H1 (cell line): ENCODE data around the gene ATG2B. TPM values are rescaled to one million over a fixed set of nuclear protein-coding genes. Genes with fewer than 3 reads are reported as not detected.

Experiments
- CTCF ChIA-PET: fragments of 300-600 bp; sonication (Branson Sonifier 250); formaldehyde crosslinking; loops from one replicate; lab custom pipeline; 2021; ENCODE audit not compliant: partially characterized antibody; lab: Charles Lee
- POLR2A ChIA-PET: fragments of 300-600 bp; sonication (Branson Sonifier 250); formaldehyde crosslinking; loops from one replicate; lab custom pipeline; 2021; ENCODE audit warnings: inconsistent platforms; ENCODE audit not compliant: partially characterized antibody; lab: Charles Lee
- DNase-seq, 2 experiments: peaks; one replicate each; pipeline versions ENCODE4 v3.0.0 to v3.0.0-alpha.2; 2010 to 2022; ENCODE audit warnings: low spot score in 2 of 2, low read depth in 1 of 2, mixed read lengths in 1 of 2
- FAIRE-seq: peaks from 2 replicates; lab custom pipeline; 2011; peaks lifted over from hg19 to GRCh38; lab: Jason Lieb, UNC
- H2AFZ ChIP-seq: 2 replicates; pipeline ENCODE4 v1.8.1; 2012; ENCODE audit warnings: low read length, inconsistent platforms
- H2AK5ac ChIP-seq: 2 replicates; pipeline ENCODE4 v1.6.1; 2013; ENCODE audit warnings: low read depth, low read length
- H2BK120ac ChIP-seq: replicated peaks from 2 replicates; pipeline ENCODE3; 2013; ENCODE audit warnings: low read depth, low read length, inconsistent platforms
- H2BK12ac ChIP-seq: 2 replicates; pipeline ENCODE4 v1.6.1; 2013; ENCODE audit warnings: low read depth, low read length
- H2BK15ac ChIP-seq: 2 replicates; pipeline ENCODE4 v1.6.1; 2013; ENCODE audit warnings: low read length
- H2BK20ac ChIP-seq: 2 replicates; pipeline ENCODE4 v1.6.1; 2013; ENCODE audit warnings: low read length
- H2BK5ac ChIP-seq: 2 replicates; pipeline ENCODE4 v1.6.1; 2013; ENCODE audit warnings: low read depth, low read length
- H3K14ac ChIP-seq: 2 replicates; pipeline ENCODE4 v1.6.1; 2013; ENCODE audit warnings: inconsistent platforms; ENCODE audit not compliant: insufficient read length
- H3K18ac ChIP-seq: 2 replicates; pipeline ENCODE4 v1.6.1; 2013; ENCODE audit warnings: low read length; ENCODE audit errors: extremely low read depth
- H3K23ac ChIP-seq: 2 replicates; pipeline ENCODE4 v1.6.1; 2013; ENCODE audit warnings: inconsistent platforms; ENCODE audit not compliant: insufficient read length
- H3K23me2 ChIP-seq: 2 replicates; pipeline ENCODE4 v1.6.1; 2013; ENCODE audit warnings: low read depth, low read length
- H3K27ac ChIP-seq: 2 replicates; pipeline ENCODE4 v1.6.1; 2011; ENCODE audit warnings: low read depth, low read length, inconsistent platforms
- H3K27me3 ChIP-seq, 4 experiments: replicated peaks in 1 of 4; 1 replicate in 1 of 4; 2 replicates in 3 of 4; pipeline versions ENCODE4 v1.6.1 to v1.8.1; 2011 to 2013; ENCODE audit warnings: low read length in 3 of 4, mild to moderate bottlenecking in 3 of 4, inconsistent platforms in 2 of 4, mixed read lengths in 2 of 4, moderate library complexity in 1 of 4; ENCODE audit not compliant: control insufficient read depth in 3 of 4, insufficient read depth in 3 of 4; ENCODE audit errors: extremely low read depth in 1 of 4
- H3K36me3 ChIP-seq, 4 experiments: 2 replicates each; pipeline versions ENCODE4 v1.6.1 to v1.8.1; 2011 to 2013; ENCODE audit warnings: mild to moderate bottlenecking in 4 of 4, low read length in 3 of 4, moderate library complexity in 2 of 4, control low read depth in 1 of 4, inconsistent platforms in 1 of 4; ENCODE audit not compliant: insufficient read depth in 4 of 4, control insufficient read depth in 2 of 4
- H3K4ac ChIP-seq: replicated peaks from 2 replicates; pipeline ENCODE3; 2013; ENCODE audit warnings: low read length, low read depth, mixed read lengths, inconsistent platforms; ENCODE audit not compliant: insufficient read length
- H3K4me1 ChIP-seq, 4 experiments: replicated peaks in 1 of 4; 1 replicate in 1 of 4; 2 replicates in 3 of 4; pipeline versions ENCODE4 v1.6.1 to v1.8.1; 2011 to 2013; ENCODE audit warnings: low read length in 3 of 4, inconsistent platforms in 2 of 4, mixed read lengths in 1 of 4; ENCODE audit not compliant: insufficient read depth in 4 of 4, control insufficient read depth in 3 of 4
- H3K4me2 ChIP-seq, 2 experiments: 2 replicates each; pipeline versions ENCODE4 v1.6.1 to v1.8.1; 2011 to 2013; ENCODE audit warnings: low read depth in 2 of 2, low read length in 2 of 2, control low read depth in 1 of 2, inconsistent platforms in 1 of 2, mild to moderate bottlenecking in 1 of 2; ENCODE audit not compliant: insufficient read depth in 1 of 2
- H3K4me3 ChIP-seq, 4 experiments: fragments of 200-600, 300-600 bp in 1 of 4; sonication (generic), shearing (Covaris generic), sonication (Bioruptor Twin) in 1 of 4; 2 replicates each; pipeline versions ENCODE4 v1.5.1 to v1.8.1; 2011 to 2016; ENCODE audit warnings: low read length in 4 of 4, low read depth in 3 of 4, control low read depth in 2 of 4, inconsistent platforms in 2 of 4, mild to moderate bottlenecking in 2 of 4, mixed read lengths in 1 of 4, moderate library complexity in 1 of 4; ENCODE audit not compliant: insufficient read depth in 2 of 4; ENCODE audit errors: extremely low read depth in 1 of 4
- H3K56ac ChIP-seq: replicated peaks from 2 replicates; pipeline ENCODE3; 2013; ENCODE audit warnings: low read depth, mild to moderate bottlenecking, mixed read lengths, low read length, inconsistent platforms; ENCODE audit not compliant: insufficient read length
- H3K79me1 ChIP-seq: 2 replicates; pipeline ENCODE4 v1.6.1; 2013; ENCODE audit warnings: low read depth, low read length, control low read depth
- H3K79me2 ChIP-seq, 2 experiments: 2 replicates each; pipeline versions ENCODE4 v1.6.1 to v1.8.1; 2012 to 2013; ENCODE audit warnings: low read length in 2 of 2, mild to moderate bottlenecking in 2 of 2, inconsistent platforms in 1 of 2; ENCODE audit not compliant: insufficient read depth in 2 of 2, control insufficient read depth in 1 of 2
- H3K9ac ChIP-seq, 4 experiments: replicated peaks in 1 of 4; 1 replicate in 1 of 4; 2 replicates in 3 of 4; pipeline versions ENCODE4 v1.6.1 to v1.8.1; 2011 to 2013; ENCODE audit warnings: low read depth in 3 of 4, low read length in 3 of 4, control low read depth in 2 of 4, mild to moderate bottlenecking in 2 of 4, moderate library complexity in 2 of 4, inconsistent platforms in 1 of 4; ENCODE audit errors: extremely low read depth in 1 of 4
- H3K9me3 ChIP-seq, 2 experiments: 2 replicates each; pipeline versions ENCODE4 v1.6.1 to v1.8.1; 2012 to 2013; ENCODE audit warnings: mild to moderate bottlenecking in 2 of 2, moderate library complexity in 2 of 2, control low read depth in 1 of 2, inconsistent platforms in 1 of 2, low read depth in 1 of 2, low read length in 1 of 2, mixed read lengths in 1 of 2; ENCODE audit not compliant: insufficient read depth in 2 of 2
- H4K20me1 ChIP-seq, 2 experiments: replicated peaks in 1 of 2; 2 replicates each; pipeline versions ENCODE3 to v1.8.1; 2011 to 2013; ENCODE audit warnings: inconsistent platforms in 2 of 2, low read length in 2 of 2, mild to moderate bottlenecking in 1 of 2; ENCODE audit not compliant: insufficient read depth in 2 of 2, control insufficient read depth in 1 of 2
- H4K5ac ChIP-seq: 2 replicates; pipeline ENCODE4 v1.6.1; 2013; ENCODE audit warnings: low read length, low read depth, mixed read lengths, inconsistent platforms; ENCODE audit not compliant: insufficient read length
- H4K8ac ChIP-seq: 2 replicates; pipeline ENCODE4 v1.8.0; 2013; ENCODE audit warnings: mild to moderate bottlenecking, moderate library complexity, low read length, inconsistent platforms; ENCODE audit not compliant: insufficient read depth; ENCODE audit errors: extremely low read depth
- H4K91ac ChIP-seq: replicated peaks from 2 replicates; pipeline ENCODE3; 2013; ENCODE audit warnings: low read length, mixed read lengths, inconsistent platforms; ENCODE audit not compliant: insufficient read length
- BCL11A ChIP-seq, 2 experiments: IDR thresholded peaks; one replicate each; pipeline ENCODE4 v1.6.1; 2011; ENCODE audit warnings: low read depth in 2 of 2, low read length in 2 of 2, mild to moderate bottlenecking in 2 of 2
- EGR1 ChIP-seq: IDR thresholded peaks from 2 replicates; pipeline ENCODE4 v1.6.1; 2011; ENCODE audit warnings: low read depth, low read length, borderline replicate concordance
- EZH2 ChIP-seq: fragments of 200-600 bp; sonication (generic); IDR thresholded peaks from 2 replicates; pipeline ENCODE4 v1.7.1; 2012; ENCODE audit warnings: low read depth, mild to moderate bottlenecking, moderate library complexity, low read length, inconsistent platforms; ENCODE audit not compliant: severe bottlenecking
- SUZ12 ChIP-seq: fragments of 200-600 bp; sonication (generic); IDR thresholded peaks from 2 replicates; pipeline ENCODE4 v1.6.1; 2012; ENCODE audit warnings: mild to moderate bottlenecking, inconsistent platforms, low read length, moderate library complexity, mixed read lengths
- TBP ChIP-seq: IDR thresholded peaks from 2 replicates; pipeline ENCODE4 v1.6.1; 2011; ENCODE audit warnings: low read depth, low read length, improper control_type of control experiment
- YY1 ChIP-seq: IDR thresholded peaks from 2 replicates; pipeline ENCODE4 v1.6.1; 2011; ENCODE audit warnings: low read depth, mild to moderate bottlenecking, low read length
- WGBS, 2 experiments: shearing (Covaris generic) in 1 of 2; methylation state at CpG; one replicate each; pipeline versions ENCODE4 v1.1.6 to v1.1.7; 2013 to 2015; ENCODE audit warnings: low lambda C conversion rate in 2 of 2, mixed read lengths in 2 of 2, inconsistent platforms in 1 of 2, low coverage in 1 of 2, missing lambda C conversion rate in 1 of 2; ENCODE audit not compliant: insufficient replicate concordance in 2 of 2, insufficient coverage in 1 of 2, insufficient read length in 1 of 2; ENCODE audit errors: extremely low coverage in 1 of 2, missing lambda C conversion rate in 1 of 2; 5-methylcytosine and 5-hydroxymethylcytosine counted together
- polyA plus RNA-seq, 7 experiments: library from polyadenylated mRNA; depleted of rRNA in 3 of 7; stranded (reverse) in 5 of 7; unstranded in 2 of 7; fragments of >200 nt in 5 of 7; fragments of 200-250 nt in 2 of 7; gene quantifications; 1 replicate in 5 of 7; 2 replicates in 1 of 7; 4 replicates in 1 of 7; pipeline versions ENCODE4 v1.2.1 to v1.2.3, GENCODE V29; 2011 to 2013; ENCODE audit warnings: missing spikeins in 2 of 7, mixed read lengths in 2 of 7
- total RNA-seq: library from RNA; stranded (reverse); fragmentation: NEBNext Ultra II Directional; extraction: Animal tissue kit (Norgen Biotek cat#: 25700); gene quantifications from 2 replicates; pipeline ENCODE4 v1.2.1, GENCODE V29; 2021
- TF ChIP-seq, protein P1 (sequence below): IDR thresholded peaks from 2 replicates; pipeline ENCODE4 v1.6.1; 2011; ENCODE audit warnings: low read length, improper control_type of control experiment
- TF ChIP-seq, protein P2 (sequence below): IDR thresholded peaks from 2 replicates; pipeline ENCODE4 v1.6.1; 2012; ENCODE audit warnings: inconsistent platforms

The ATG2B gene
- total and polyA plus RNA-seq, 2 of the 8 experiments (the other 6 are each of a cell fraction or from before 2014, with no cell fraction given), result 4.6 to 14.4 TPM

DNA sequence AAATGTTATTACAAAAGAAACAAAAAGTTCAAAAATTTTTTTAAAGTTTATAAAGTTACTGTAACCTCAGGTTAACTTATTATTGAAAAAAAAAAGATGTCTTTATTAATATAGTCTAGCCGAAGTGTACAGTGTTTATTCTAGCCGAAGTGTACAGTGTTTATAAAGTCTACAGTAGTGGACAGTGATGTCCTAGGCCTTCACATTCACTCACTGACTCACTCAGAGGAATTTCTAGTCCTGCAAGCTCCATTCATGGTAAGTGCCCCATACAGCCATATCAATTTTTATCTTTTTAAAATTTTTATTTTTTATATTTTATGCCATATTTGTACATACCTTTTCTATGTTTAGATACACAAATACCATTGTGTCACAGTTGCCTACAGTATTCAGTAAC, 10.4 kb downstream of the ATG2B start:
- Histone ChIP-seq H3K56ac (no peak overlapping the region), H3K9ac (no peak overlapping the region), H2AK5ac (no peak overlapping the region), H2AFZ (no peak overlapping the region), H3K4me3 (no peak overlapping the region), H3K27me3 (no peaks in the 10 kb centered on the region), H2BK5ac (no peak overlapping the region), H3K36me3 (no peaks in the 10 kb centered on the region; a peak in 1 of 8 replicates), H2BK120ac (no peak overlapping the region), H2BK12ac (no peak overlapping the region), H3K4me2 (no peak overlapping the region), H4K8ac (no peak overlapping the region), H3K23me2 (no peaks in the 10 kb centered on the region), H3K18ac (no peak overlapping the region), H2BK15ac (no peak overlapping the region), H3K23ac (no peak overlapping the region), H3K9me3 (no peaks in the 10 kb centered on the region), H3K79me2 (peaks cover 0 to 53% of the 10 kb centered on the region in 2 experiments; a peak in 2 of 4 replicates), H3K27ac (no peak overlapping the region), H3K4me1 (peaks cover 0 to 9% (median 2%) of the 10 kb centered on the region in 4 experiments; a peak in 1 of 7 replicates), H3K4ac (no peak overlapping the region), H3K79me1 (peaks cover 2% of the 10 kb centered on the region; the same call in 1 of the 2 replicates), H4K91ac (no peak overlapping the region), H2BK20ac (no peak overlapping the region), H4K5ac (no peak overlapping the region), H3K14ac (no peak overlapping the region), H4K20me1 (no peaks in the 10 kb centered on the region)
- ChIA-PET POLR2A (interaction anchor here (1.1 kb wide), 1 partner anchor 149 kb away, joined by 4 read pairs; no protein-coding TSS in a partner anchor), CTCF (interaction anchor here (0.6 to 1.4 kb wide), 6 partner anchors 8 to 160 kb away, joined by 3 to 5 read pairs (median 3); no protein-coding TSS in a partner anchor)
- 95% methylated on average over 2 of the region's 2 CpGs; no CpG with 5 or more reads in 1 of the 2 experiments for WGBS, 2 experiments
- TF ChIP-seq, protein P1, sequence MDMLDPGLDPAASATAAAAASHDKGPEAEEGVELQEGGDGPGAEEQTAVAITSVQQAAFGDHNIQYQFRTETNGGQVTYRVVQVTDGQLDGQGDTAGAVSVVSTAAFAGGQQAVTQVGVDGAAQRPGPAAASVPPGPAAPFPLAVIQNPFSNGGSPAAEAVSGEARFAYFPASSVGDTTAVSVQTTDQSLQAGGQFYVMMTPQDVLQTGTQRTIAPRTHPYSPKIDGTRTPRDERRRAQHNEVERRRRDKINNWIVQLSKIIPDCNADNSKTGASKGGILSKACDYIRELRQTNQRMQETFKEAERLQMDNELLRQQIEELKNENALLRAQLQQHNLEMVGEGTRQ, result no peak
- TF ChIP-seq EZH2 (no peak), BCL11A (IDR thresholded peaks at IDR 0.05; ENCODE audit: low read depth in 2 of 2, low read length in 2 of 2) (no peak), EGR1 (no peak), YY1 (no peak), TBP (no peak), SUZ12 (no peak)
- TF ChIP-seq, protein P2, sequence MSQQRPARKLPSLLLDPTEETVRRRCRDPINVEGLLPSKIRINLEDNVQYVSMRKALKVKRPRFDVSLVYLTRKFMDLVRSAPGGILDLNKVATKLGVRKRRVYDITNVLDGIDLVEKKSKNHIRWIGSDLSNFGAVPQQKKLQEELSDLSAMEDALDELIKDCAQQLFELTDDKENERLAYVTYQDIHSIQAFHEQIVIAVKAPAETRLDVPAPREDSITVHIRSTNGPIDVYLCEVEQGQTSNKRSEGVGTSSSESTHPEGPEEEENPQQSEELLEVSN, result no peak
- no peak for DNase-seq
- no peak for FAIRE-seq
